DND-41 (cell line): ENCODE data around the gene SLC5A12.

Experiments
- ATAC-seq: fragments of 200-7000 bp; cut with Tn5 transposase; 3 replicates; pipeline ENCODE4 v1.9.1; 2021; ENCODE audit warnings: low read depth; ENCODE audit not compliant: insufficient read depth
- DNase-seq: peaks from one replicate; pipeline ENCODE4 v3.0.0-alpha.2; 2020
- H2AFZ ChIP-seq: 2 replicates; pipeline ENCODE4 v1.6.0; 2012; ENCODE audit warnings: low read depth, low read length
- H3K27ac ChIP-seq: 2 replicates; pipeline ENCODE4 v1.5.1; 2012; ENCODE audit warnings: low read length, inconsistent platforms
- H3K27me3 ChIP-seq: fragments of 200-600 bp; sonication (generic); 2 replicates; pipeline ENCODE4 v1.6.0; 2012; ENCODE audit warnings: low read length, mild to moderate bottlenecking, inconsistent platforms; ENCODE audit not compliant: insufficient read depth, poor library complexity
- H3K36me3 ChIP-seq: 2 replicates; pipeline ENCODE4 v1.5.1; 2012; ENCODE audit warnings: low read length, inconsistent platforms; ENCODE audit not compliant: insufficient read depth
- H3K4me1 ChIP-seq: 2 replicates; pipeline ENCODE4 v1.5.1; 2012; ENCODE audit warnings: mild to moderate bottlenecking, low read length; ENCODE audit not compliant: insufficient read depth
- H3K4me2 ChIP-seq: 2 replicates; pipeline ENCODE4 v1.6.0; 2012; ENCODE audit warnings: mild to moderate bottlenecking, moderate library complexity, low read length, inconsistent platforms; ENCODE audit not compliant: insufficient read depth
- H3K4me3 ChIP-seq, 2 experiments: fragments of 200-600 bp in 1 of 2; shearing (Covaris generic) in 1 of 2; 2 replicates each; pipeline ENCODE4 v1.5.1; 2012 to 2016; ENCODE audit warnings: inconsistent platforms in 2 of 2, low read length in 2 of 2, mild to moderate bottlenecking in 2 of 2, low read depth in 1 of 2, moderate library complexity in 1 of 2
- H3K79me2 ChIP-seq: 2 replicates; pipeline ENCODE4 v1.6.0; 2012; ENCODE audit warnings: low read length, inconsistent platforms; ENCODE audit not compliant: insufficient read depth
- H3K9ac ChIP-seq: 2 replicates; pipeline ENCODE4 v1.6.0; 2012; ENCODE audit warnings: low read depth, mild to moderate bottlenecking, inconsistent platforms, low read length, moderate library complexity
- H3K9me3 ChIP-seq: 2 replicates; pipeline ENCODE4 v1.5.1; 2012; ENCODE audit warnings: low read length, moderate library complexity, mild to moderate bottlenecking, inconsistent platforms; ENCODE audit not compliant: insufficient read depth, severe bottlenecking
- H4K20me1 ChIP-seq: 2 replicates; pipeline ENCODE4 v1.6.0; 2012; ENCODE audit warnings: low read length; ENCODE audit not compliant: insufficient read depth
- CTCF ChIP-seq: IDR thresholded peaks from 2 replicates; pipeline ENCODE4 v1.5.1; 2012; ENCODE audit warnings: borderline replicate concordance, low read length, moderate library complexity, mild to moderate bottlenecking; ENCODE audit not compliant: poor library complexity, severe bottlenecking; ENCODE audit errors: extremely low read depth
- EZH2 ChIP-seq: IDR thresholded peaks from 3 replicates; pipeline ENCODE4 v1.6.1; 2012; ENCODE audit warnings: borderline replicate concordance, low read depth, mild to moderate bottlenecking, moderate library complexity, low read length, inconsistent platforms; ENCODE audit not compliant: severe bottlenecking

The SLC5A12 gene

GRCh38 chr11:26703411-26704191 lies 18.3 kb downstream of the SLC5A12 start:
- H4K20me1 ChIP-seq: no peaks in the 10 kb centered on the region
- H2AFZ ChIP-seq: no peak overlapping the region
- no peak overlapping the region for H3K4me3 ChIP-seq
- no peaks in the 10 kb centered on the region for H3K27me3 ChIP-seq
- H3K4me1 ChIP-seq: no peaks in the 10 kb centered on the region
- H3K9ac ChIP-seq: no peak overlapping the region
- H3K36me3 ChIP-seq: no peaks in the 10 kb centered on the region
- no peaks in the 10 kb centered on the region for H3K9me3 ChIP-seq
- H3K27ac ChIP-seq: no peak overlapping the region
- ATAC-seq (no peak), DNase-seq (no peak)
- no peak for TF ChIP-seq CTCF
- TF ChIP-seq EZH2: no peak
- no peak overlapping the region for H3K4me2 ChIP-seq
- no peaks in the 10 kb centered on the region for H3K79me2 ChIP-seq

GRCh38 chr11:26702406-26702805 lies 19.5 kb downstream of the SLC5A12 start:
- H4K20me1 ChIP-seq: no peaks in the 10 kb centered on the region
- H3K36me3 ChIP-seq: no peaks in the 10 kb centered on the region
- H2AFZ ChIP-seq: no peak overlapping the region
- no peak overlapping the region for H3K4me3 ChIP-seq
- no peaks in the 10 kb centered on the region for H3K79me2 ChIP-seq
- TF ChIP-seq EZH2 (no peak), CTCF (no peak)
- ATAC-seq (no peak), DNase-seq (no peak)
- H3K4me2 ChIP-seq: no peak overlapping the region
- H3K9ac ChIP-seq: no peak overlapping the region
- H3K9me3 ChIP-seq: no peaks in the 10 kb centered on the region
- H3K27ac ChIP-seq: no peak overlapping the region
- H3K27me3 ChIP-seq: no peaks in the 10 kb centered on the region
- no peaks in the 10 kb centered on the region for H3K4me1 ChIP-seq

- DNase-seq: no peak
- Histone ChIP-seq H3K9ac (no peak overlapping the region), H3K9me3 (no peaks in the 10 kb centered on the region), H3K4me1 (no peaks in the 10 kb centered on the region), H3K27ac (no peak overlapping the region), H3K27me3 (no peaks in the 10 kb centered on the region), H4K20me1 (no peaks in the 10 kb centered on the region), H3K4me3 (no peak overlapping the region), H3K36me3 (no peaks in the 10 kb centered on the region), H3K4me2 (no peak overlapping the region), H2AFZ (no peak overlapping the region), H3K79me2 (no peaks in the 10 kb centered on the region)
- TF ChIP-seq EZH2 (no peak), CTCF (no peak)
- no peak for ATAC-seq
These were observed 21.2 kb downstream of the SLC5A12 start for GRCh38 chr11:26700574-26701235.
